Esophagus muscularis mucosa (tissue), 4 donors: Measurements from ENCODE around the gene HENMT1. TPM values are rescaled to one million over a fixed set of nuclear protein-coding genes. Genes with fewer than 3 reads are reported as not detected.
"Not testable (repeated sequence)": the region's sequence is repeated elsewhere in the genome, so short reads cannot be mapped to it uniquely, and the experiment has no call there.

Experiments
- DNase-seq: peaks from one replicate; pipeline ENCODE4 v3.0.0-alpha.2; 2017; ENCODE audit errors: extremely low spot score
- H3K27ac ChIP-seq, 4 donors: fragments of 200-600 bp; sonication (generic); replicated peaks in 1 of 4; 1 replicate in 3 of 4; 2 replicates in 1 of 4; pipeline ENCODE4 v1.5.1; 2016 to 2019; ENCODE audit warnings: mild to moderate bottlenecking in 1 of 4
- H3K27me3 ChIP-seq, 4 donors: fragments of 200-600 bp; sonication (generic); one replicate each; pipeline versions ENCODE4 v1.5.1 to v1.6.0; 2016 to 2019
- H3K36me3 ChIP-seq, 4 donors: fragments of 200-600 bp; sonication (generic); one replicate each; pipeline ENCODE4 v1.5.1; 2016 to 2019
- H3K4me1 ChIP-seq, 4 donors: fragments of 200-600 bp; sonication (generic); one replicate each; pipeline ENCODE4 v1.5.1; 2016 to 2019
- H3K4me3 ChIP-seq, 4 donors: fragments of 200-600 bp; sonication (generic); 1 replicate in 2 of 4; 2 replicates in 2 of 4; pipeline ENCODE4 v1.5.1; 2016 to 2019; ENCODE audit warnings: mild to moderate bottlenecking in 4 of 4, moderate library complexity in 1 of 4
- H3K9me3 ChIP-seq, 4 donors: fragments of 200-600 bp; sonication (generic); 1 replicate in 3 of 4; 2 replicates in 1 of 4; pipeline ENCODE4 v1.5.1; 2016 to 2019
- EP300 ChIP-seq: sonication (generic); formaldehyde crosslinking; IDR thresholded peaks from one replicate; pipeline ENCODE4 v1.6.1; 2017; ENCODE audit warnings: antibody characterized with exemption
- POLR2A ChIP-seq: fragments of 450-650 bp; IDR thresholded peaks from one replicate; pipeline ENCODE4 v1.6.1; 2017; ENCODE audit warnings: antibody characterized with exemption, moderate library complexity, mild to moderate bottlenecking, low read depth
- POLR2AphosphoS5 ChIP-seq, 2 donors: sonication (generic); formaldehyde crosslinking; IDR thresholded peaks; one replicate each; pipeline ENCODE4 v1.6.1; 2017; ENCODE audit warnings: antibody characterized with exemption in 2 of 2
- WGBS: methylation state at CpG from one replicate; pipeline ENCODE4 v1.1.5; 2018; 5-methylcytosine and 5-hydroxymethylcytosine counted together
- intact Hi-C: fragments of 100-400 bp; cut with DNase I; formaldehyde crosslinking; loops from one replicate; pipeline ENCODE4 v1.15.1; 2023
- total RNA-seq, 4 donors: library from RNA; depleted of rRNA; stranded (reverse); fragments of >200 nt; gene quantifications; one replicate each; pipeline versions ENCODE4 v1.1.0 to v1.2.1, GENCODE V29; 2016
- TF ChIP-seq, protein P1 (sequence below), 3 experiments: fragments of 200-600 bp in 2 of 3; fragments of 450-650 bp in 1 of 3; sonication (generic) in 2 of 3; IDR thresholded peaks; one replicate each; pipeline ENCODE4 v1.5.1; 2017 to 2019; ENCODE audit warnings: antibody characterized with exemption in 3 of 3, mild to moderate bottlenecking in 2 of 3, moderate library complexity in 1 of 3

HENMT1 gene
- total RNA-seq, 4 donors from 2014 or later = 0.83 to 3.8 (median 2.3) TPM

- DNase-seq = no peak
- intact Hi-C loops = loop anchor here (1.0 to 5.0 kb wide), 2 partner anchors 86 to 130 kb away; no protein-coding TSS in a partner anchor
- WGBS = 23% methylated on average over 3 of the region's 3 CpGs
These were observed 17.2 kb downstream of the HENMT1 start for GRCh38 chr1:108643492-108644335.

DNA sequence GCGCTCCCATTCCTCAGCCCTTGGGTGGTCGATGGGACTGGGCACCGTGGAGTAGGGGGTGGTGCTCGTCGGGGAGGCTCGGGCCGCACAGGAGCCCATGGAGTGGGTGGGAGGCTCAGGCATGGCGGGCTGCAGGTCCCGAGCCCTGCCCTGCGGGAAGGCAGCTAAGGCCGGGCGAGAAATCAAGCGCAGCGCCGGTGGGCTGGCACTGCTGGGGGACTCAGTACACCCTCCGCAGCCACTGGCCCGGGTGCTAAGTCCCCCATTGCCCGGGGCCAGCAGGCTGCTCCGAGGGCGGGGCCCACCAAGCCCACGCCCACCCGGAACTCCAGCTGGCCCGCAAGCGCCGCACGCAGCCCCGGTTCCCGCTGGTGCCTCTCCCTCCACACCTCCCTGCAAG, 20.0 kb downstream of the HENMT1 start:
- intact Hi-C loops = loop anchor here (5.0 kb wide), 1 partner anchor 84 kb away; no protein-coding TSS in a partner anchor
- not testable (repeated sequence) for H3K4me1 ChIP-seq
- WGBS = 98% methylated on average over 8 of the region's 28 CpGs

More at GRCh38 chr1:108643492-108644335, 17.2 kb downstream of the HENMT1 start:
- H3K36me3 ChIP-seq = no peaks in the 10 kb centered on the region
- H3K4me3 ChIP-seq = no peak overlapping the region
- H3K9me3 ChIP-seq = no peaks in the 10 kb centered on the region
- H3K27me3 ChIP-seq = no peaks in the 10 kb centered on the region
- TF ChIP-seq, protein P1, sequence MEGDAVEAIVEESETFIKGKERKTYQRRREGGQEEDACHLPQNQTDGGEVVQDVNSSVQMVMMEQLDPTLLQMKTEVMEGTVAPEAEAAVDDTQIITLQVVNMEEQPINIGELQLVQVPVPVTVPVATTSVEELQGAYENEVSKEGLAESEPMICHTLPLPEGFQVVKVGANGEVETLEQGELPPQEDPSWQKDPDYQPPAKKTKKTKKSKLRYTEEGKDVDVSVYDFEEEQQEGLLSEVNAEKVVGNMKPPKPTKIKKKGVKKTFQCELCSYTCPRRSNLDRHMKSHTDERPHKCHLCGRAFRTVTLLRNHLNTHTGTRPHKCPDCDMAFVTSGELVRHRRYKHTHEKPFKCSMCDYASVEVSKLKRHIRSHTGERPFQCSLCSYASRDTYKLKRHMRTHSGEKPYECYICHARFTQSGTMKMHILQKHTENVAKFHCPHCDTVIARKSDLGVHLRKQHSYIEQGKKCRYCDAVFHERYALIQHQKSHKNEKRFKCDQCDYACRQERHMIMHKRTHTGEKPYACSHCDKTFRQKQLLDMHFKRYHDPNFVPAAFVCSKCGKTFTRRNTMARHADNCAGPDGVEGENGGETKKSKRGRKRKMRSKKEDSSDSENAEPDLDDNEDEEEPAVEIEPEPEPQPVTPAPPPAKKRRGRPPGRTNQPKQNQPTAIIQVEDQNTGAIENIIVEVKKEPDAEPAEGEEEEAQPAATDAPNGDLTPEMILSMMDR (IDR thresholded peaks at IDR 0.05) = peak; percentile 64 to 68 (median 65)
- TF ChIP-seq POLR2AphosphoS5 (IDR thresholded peaks at IDR 0.05) = no peak
- no peaks in the 10 kb centered on the region for H3K4me1 ChIP-seq
- no peak overlapping the region for H3K27ac ChIP-seq

DNA sequence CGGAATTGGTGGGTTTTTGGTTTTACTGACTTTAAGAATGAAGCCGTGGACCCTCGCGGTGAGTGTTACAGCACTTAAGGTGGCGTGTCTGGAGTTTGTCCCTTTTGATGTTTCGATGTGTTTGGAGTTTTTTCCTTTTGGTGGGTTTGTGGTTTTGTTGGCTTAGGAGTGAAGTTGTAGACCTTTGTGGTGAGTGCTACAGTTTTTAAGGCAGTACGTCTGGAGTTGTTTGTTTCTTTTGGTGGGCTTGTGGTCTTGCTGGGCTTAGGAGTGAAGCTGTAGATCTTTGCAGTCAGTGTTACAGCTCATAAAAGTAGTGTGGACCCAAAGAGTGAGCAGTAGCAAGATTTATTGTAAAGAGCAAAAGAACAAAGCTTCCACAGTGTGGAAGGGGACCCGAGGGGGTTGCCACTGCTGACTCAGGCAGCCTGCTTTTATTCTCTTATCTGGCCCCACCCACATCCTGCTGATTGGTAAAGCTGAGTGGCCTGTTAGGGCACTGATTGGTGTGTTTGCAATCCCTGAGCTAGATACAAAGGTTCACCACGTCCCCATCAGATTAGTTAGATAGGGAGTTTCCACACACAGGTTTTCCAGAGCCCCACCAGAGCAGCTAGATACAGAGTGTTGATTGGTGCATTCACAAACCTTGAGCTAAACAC, 20.9 kb downstream of the HENMT1 start:
- TF ChIP-seq POLR2AphosphoS5 (IDR thresholded peaks at IDR 0.05) = no peak
- no peak for TF ChIP-seq POLR2A
- no peak for TF ChIP-seq EP300
- TF ChIP-seq, protein P1 (IDR thresholded peaks at IDR 0.05) = no peak
- WGBS = 89% methylated on average over 8 of the region's 9 CpGs
- intact Hi-C loops = loop anchor here (5.0 kb wide), 1 partner anchor 83 kb away; no protein-coding TSS in a partner anchor

More for the DNA sequence above, 20.0 kb downstream of the HENMT1 start:
- H3K4me3 ChIP-seq, H3K27me3 ChIP-seq, H3K36me3 ChIP-seq, H3K9me3 ChIP-seq, H3K27ac ChIP-seq, DNase-seq: not testable (repeated sequence)

DNA sequence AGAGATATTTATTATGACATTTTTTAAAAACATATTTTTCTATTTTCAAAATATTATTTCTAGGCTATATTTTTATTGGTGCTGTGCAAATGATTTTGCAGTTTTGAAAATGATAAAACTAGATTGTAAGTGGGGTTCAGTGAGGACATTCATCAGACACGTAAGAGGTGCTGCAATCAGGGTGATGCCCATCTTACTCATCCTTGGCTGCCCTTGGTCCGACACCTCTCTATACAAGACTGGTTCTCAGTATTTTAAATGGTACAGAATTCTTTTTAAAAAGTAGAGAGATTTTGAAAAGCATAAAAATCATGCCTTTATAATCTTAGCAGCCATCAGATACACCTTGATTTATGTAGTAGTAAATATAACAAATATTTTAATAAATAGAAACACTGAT, 24.0 kb downstream of the HENMT1 start:
- Histone ChIP-seq H3K4me3 (no peak overlapping the region), H3K36me3 (peaks cover 0 to 33% (median 12%) of the 10 kb centered on the region in 4 donors), H3K27ac (no peak overlapping the region), H3K4me1 (no peaks in the 10 kb centered on the region), H3K27me3 (no peaks in the 10 kb centered on the region), H3K9me3 (no peaks in the 10 kb centered on the region)
- TF ChIP-seq POLR2A (no peak), POLR2AphosphoS5 (IDR thresholded peaks at IDR 0.05) (no peak), EP300 (no peak)
- TF ChIP-seq, protein P1 (IDR thresholded peaks at IDR 0.05) = no peak
- no peak for DNase-seq
- 91% methylated on average over 2 of the region's 2 CpGs for WGBS
- intact Hi-C loops = no loop called here

More for the DNA sequence above, 20.9 kb downstream of the HENMT1 start:
- Histone ChIP-seq H3K27me3 (no peaks in the 10 kb centered on the region), H3K27ac (no peak overlapping the region), H3K36me3 (peaks cover 0 to 16% (median 8%) of the 10 kb centered on the region in 4 donors), H3K9me3 (no peaks in the 10 kb centered on the region), H3K4me3 (no peak overlapping the region), H3K4me1 (no peaks in the 10 kb centered on the region)
- DNase-seq = no peak

- WGBS = 97% methylated on average over 3 of the region's 3 CpGs
- H3K4me3 ChIP-seq = no peak overlapping the region
- peaks cover 0 to 50% (median 26%) of the 10 kb centered on the region in 4 donors for H3K36me3 ChIP-seq
- no peaks in the 10 kb centered on the region for H3K27me3 ChIP-seq
- no peaks in the 10 kb centered on the region for H3K9me3 ChIP-seq
- TF ChIP-seq EP300 (no peak), POLR2AphosphoS5 (IDR thresholded peaks at IDR 0.05) (no peak), POLR2A (no peak)
- TF ChIP-seq, protein P1 (IDR thresholded peaks at IDR 0.05) = no peak
- intact Hi-C loops = no loop called here
- H3K4me1 ChIP-seq = no peaks in the 10 kb centered on the region
- no peak for DNase-seq
- no peak overlapping the region for H3K27ac ChIP-seq
These were observed 26.4 kb downstream of the HENMT1 start for GRCh38 chr1:108634521-108634920.
